ENCODE measurements around the gene MRPL20. TPM values are rescaled to one million over a fixed set of nuclear protein-coding genes. Genes with fewer than 3 reads are reported as not detected.
A peak's percentile ranks its signal among the peaks of the same experiment; 100 is the strongest.

Gene MRPL20
- total RNA-seq, 1 donor from 2014 or later: 98.6 TPM

DNA sequence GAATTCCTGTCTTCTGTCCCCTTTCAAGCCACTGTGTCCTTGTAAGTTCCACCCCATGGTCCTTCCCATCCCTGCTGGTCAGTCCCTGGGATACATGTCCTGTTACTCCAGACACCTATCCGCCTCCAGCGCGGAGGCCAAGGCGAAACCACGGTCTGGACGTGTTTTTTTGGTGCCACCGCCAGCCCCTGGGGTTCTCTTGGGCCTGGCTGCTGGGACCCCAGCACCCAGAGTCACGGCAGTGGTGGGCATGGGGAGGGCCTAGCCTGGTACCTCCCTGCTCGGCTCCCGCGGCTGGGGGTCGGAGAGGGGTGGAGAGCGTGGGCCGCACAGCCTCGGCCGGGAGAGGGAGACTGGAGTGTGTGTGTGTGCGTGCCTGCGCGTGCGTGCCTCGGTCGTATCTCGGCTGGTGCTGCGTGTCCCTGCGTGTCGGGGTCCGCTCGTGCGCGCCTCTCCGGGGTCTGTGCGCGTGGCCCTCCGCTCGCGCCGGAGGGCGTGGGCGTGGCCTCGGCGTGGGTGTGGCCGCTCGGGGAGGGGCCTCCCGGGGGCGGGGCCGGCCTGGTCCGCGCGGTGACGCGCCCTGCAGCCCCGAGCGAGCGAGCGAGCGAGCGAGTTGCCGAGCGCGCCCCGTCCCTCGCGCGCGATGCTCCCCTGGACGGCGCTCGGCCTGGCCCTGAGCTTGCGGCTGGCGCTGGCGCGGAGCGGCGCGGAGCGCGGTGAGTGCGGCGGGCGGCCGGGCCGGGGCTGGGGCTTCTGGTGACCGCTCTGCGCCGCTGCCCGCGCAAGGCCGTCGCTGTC lies 28.2 kb upstream of the MRPL20 start, which contains the start of gene VWA1:
Gene VWA1 (plus strand): TSS at position 585 of the 798 bp plus-strand sequence. CDS start 59 bp downstream, at position 644.
- no peaks in the 10 kb centered on the region for H3K36me3 Mint-ChIP-seq (ENCODE audit: unreplicated experiment)

DNA sequence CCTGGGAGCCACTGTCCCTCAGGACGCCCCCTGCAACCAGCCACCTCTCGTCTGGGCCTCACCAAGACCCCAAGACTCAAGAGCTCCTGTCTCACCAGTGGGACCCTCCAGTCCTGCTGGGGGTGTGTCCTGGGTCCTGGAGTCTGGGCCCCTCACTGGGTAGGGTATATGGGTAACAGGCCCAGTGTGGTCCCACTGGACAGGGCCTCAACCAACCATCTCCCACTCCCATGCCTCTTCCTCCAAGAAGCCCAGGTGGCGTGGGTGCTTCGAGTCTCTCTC lies 27.7 kb upstream of the MRPL20 start:
- no peak for DNase-seq
- H3K27ac Mint-ChIP-seq (ENCODE audit: unreplicated experiment): peak overlapping the region; percentile 80
- TF ChIP-seq, protein P1, sequence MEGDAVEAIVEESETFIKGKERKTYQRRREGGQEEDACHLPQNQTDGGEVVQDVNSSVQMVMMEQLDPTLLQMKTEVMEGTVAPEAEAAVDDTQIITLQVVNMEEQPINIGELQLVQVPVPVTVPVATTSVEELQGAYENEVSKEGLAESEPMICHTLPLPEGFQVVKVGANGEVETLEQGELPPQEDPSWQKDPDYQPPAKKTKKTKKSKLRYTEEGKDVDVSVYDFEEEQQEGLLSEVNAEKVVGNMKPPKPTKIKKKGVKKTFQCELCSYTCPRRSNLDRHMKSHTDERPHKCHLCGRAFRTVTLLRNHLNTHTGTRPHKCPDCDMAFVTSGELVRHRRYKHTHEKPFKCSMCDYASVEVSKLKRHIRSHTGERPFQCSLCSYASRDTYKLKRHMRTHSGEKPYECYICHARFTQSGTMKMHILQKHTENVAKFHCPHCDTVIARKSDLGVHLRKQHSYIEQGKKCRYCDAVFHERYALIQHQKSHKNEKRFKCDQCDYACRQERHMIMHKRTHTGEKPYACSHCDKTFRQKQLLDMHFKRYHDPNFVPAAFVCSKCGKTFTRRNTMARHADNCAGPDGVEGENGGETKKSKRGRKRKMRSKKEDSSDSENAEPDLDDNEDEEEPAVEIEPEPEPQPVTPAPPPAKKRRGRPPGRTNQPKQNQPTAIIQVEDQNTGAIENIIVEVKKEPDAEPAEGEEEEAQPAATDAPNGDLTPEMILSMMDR (IDR thresholded peaks at IDR 0.05; ENCODE audit: partially characterized antibody, unreplicated experiment): no peak

More for the DNA sequence above, 28.2 kb upstream of the MRPL20 start, which contains the start of gene VWA1:
- TF ChIP-seq, protein P1 (IDR thresholded peaks at IDR 0.05; ENCODE audit: partially characterized antibody, unreplicated experiment): no peak
- DNase-seq: peak; percentile 75
- peaks cover 4% of the 10 kb centered on the region for H3K9me3 Mint-ChIP-seq (ENCODE audit: unreplicated experiment)
- H3K4me1 Mint-ChIP-seq (ENCODE audit: low read depth, unreplicated experiment): peaks cover 9% of the 10 kb centered on the region
- peak within 1 kb of the TSS; percentile 90 for H3K4me3 Mint-ChIP-seq (ENCODE audit: unreplicated experiment)
- peaks cover 4% of the 10 kb centered on the region for H3K27me3 Mint-ChIP-seq (ENCODE audit: unreplicated experiment)
- peak within 1 kb of the TSS; percentile 80 for H3K27ac Mint-ChIP-seq (ENCODE audit: unreplicated experiment)

DNA sequence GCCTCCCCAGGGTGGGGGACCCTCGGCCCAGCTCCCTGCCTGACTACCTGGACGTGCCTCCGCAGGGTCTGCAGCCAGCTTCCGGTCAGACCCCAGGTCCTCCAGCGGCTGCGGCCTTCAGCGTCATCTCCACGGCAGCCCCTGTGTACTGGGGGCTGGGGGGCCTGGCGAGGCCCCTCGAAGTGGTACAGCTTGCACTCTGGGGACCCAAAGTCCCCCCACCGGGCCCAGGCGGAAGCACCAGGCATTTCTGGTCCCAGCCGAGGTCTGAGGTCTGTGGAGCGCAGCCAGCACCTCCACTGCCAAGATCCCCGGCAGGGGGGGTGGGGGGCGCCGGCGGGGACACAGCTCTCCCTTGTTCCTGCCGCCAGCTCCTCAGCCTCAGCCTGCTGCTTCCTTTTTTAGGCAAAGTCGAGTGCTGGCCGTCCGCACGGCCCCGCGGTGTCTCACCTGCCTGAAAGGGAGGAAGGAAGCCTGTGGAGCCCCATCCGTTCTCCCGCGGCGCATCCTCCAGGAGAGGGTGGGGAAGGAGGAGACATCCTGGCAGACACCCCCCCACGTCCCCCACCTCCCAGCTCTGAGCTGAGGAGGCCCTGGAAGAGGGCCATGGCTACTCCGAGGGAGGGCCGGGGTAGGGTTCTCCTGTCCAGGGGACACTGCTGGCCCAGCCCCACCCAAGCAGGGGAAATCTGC lies 27.2 kb upstream of the MRPL20 start:
- Mint-ChIP-seq H3K4me3 (ENCODE audit: unreplicated experiment) (no peak overlapping the region), H3K27ac (ENCODE audit: unreplicated experiment) (no peak overlapping the region), H3K36me3 (ENCODE audit: unreplicated experiment) (no peaks in the 10 kb centered on the region), H3K4me1 (ENCODE audit: low read depth, unreplicated experiment) (peaks cover 16% of the 10 kb centered on the region), H3K27me3 (ENCODE audit: unreplicated experiment) (peaks cover 9% of the 10 kb centered on the region), H3K9me3 (ENCODE audit: unreplicated experiment) (peaks cover 9% of the 10 kb centered on the region)
- TF ChIP-seq, protein P1 (IDR thresholded peaks at IDR 0.05; ENCODE audit: partially characterized antibody, unreplicated experiment): no peak
- no peak for DNase-seq

More for the DNA sequence above, 27.7 kb upstream of the MRPL20 start:
- Mint-ChIP-seq H3K36me3 (ENCODE audit: unreplicated experiment) (no peaks in the 10 kb centered on the region), H3K4me1 (ENCODE audit: low read depth, unreplicated experiment) (peaks cover 12% of the 10 kb centered on the region), H3K27me3 (ENCODE audit: unreplicated experiment) (peaks cover 7% of the 10 kb centered on the region), H3K4me3 (ENCODE audit: unreplicated experiment) (peak overlapping the region; percentile 71), H3K9me3 (ENCODE audit: unreplicated experiment) (peaks cover 9% of the 10 kb centered on the region)

DNA sequence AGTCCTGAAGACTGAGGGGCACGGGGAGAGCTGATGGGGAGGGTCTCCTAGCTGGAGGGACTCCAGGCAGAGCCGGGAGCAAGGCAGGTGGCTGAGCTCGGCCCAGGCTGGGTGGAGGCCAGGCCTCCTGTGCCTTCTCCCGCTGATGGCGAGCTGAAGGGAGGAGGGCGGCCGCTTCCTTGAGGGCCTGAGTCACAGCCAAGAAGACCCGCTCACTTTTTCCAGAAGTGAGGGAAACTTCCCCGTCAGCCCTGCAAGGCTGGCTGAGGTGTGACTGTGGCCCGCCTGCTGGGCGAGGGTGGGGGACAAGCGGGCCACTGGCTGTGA lies 26.7 kb upstream of the MRPL20 start:
- peak; percentile 68 for DNase-seq
- Mint-ChIP-seq H3K9me3 (ENCODE audit: unreplicated experiment) (peaks cover 9% of the 10 kb centered on the region), H3K4me3 (ENCODE audit: unreplicated experiment) (peak overlapping the region; percentile 30)

More for the DNA sequence above, 26.7 kb upstream of the MRPL20 start:
- peak overlapping the region; percentile 72 for H3K27ac Mint-ChIP-seq (ENCODE audit: unreplicated experiment)
- no peaks in the 10 kb centered on the region for H3K36me3 Mint-ChIP-seq (ENCODE audit: unreplicated experiment)
- TF ChIP-seq, protein P1 (IDR thresholded peaks at IDR 0.05; ENCODE audit: partially characterized antibody, unreplicated experiment): no peak
- peaks cover 9% of the 10 kb centered on the region for H3K27me3 Mint-ChIP-seq (ENCODE audit: unreplicated experiment)
- peaks cover 16% of the 10 kb centered on the region for H3K4me1 Mint-ChIP-seq (ENCODE audit: low read depth, unreplicated experiment)
